Activated T-helper 1 cell treated with anti-CD3 and anti-CD28 coated beads, Interleukin-2, amount 50 U/mL, for 16 hours (primary cell): ENCODE results near the gene SMO.
"Not testable (repeated sequence)": the region's sequence is repeated elsewhere in the genome, so short reads cannot be mapped to it uniquely, and the experiment has no call there.

ENCODE experiments used
- DNase-seq, 2 donors: peaks; one replicate each; pipeline ENCODE4 v3.0.0-alpha.2; 2020; ENCODE audit warnings: low read depth in 1 of 2, low spot score in 1 of 2

Gene SMO

DNA sequence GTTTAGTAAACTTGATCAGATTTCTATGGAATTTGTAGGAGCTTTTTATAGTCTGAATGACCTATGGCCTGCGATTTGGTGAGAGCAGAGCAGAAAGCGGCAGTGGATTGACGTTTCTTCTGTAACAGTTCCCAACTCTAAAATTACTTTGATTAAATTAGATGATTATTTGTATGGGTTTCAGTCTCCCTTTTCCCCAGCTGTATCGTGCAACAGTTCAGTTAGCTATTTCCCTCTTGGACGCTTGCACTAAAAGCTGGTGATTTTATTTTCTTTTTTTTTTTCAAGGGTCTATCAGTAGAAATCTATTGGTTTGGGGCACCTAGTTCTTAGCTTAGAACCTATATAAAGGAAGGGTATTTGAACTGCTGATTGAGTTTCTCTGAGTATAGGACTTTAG is 43.2 kb downstream of the SMO start:
- DNase-seq: no peak

DNA sequence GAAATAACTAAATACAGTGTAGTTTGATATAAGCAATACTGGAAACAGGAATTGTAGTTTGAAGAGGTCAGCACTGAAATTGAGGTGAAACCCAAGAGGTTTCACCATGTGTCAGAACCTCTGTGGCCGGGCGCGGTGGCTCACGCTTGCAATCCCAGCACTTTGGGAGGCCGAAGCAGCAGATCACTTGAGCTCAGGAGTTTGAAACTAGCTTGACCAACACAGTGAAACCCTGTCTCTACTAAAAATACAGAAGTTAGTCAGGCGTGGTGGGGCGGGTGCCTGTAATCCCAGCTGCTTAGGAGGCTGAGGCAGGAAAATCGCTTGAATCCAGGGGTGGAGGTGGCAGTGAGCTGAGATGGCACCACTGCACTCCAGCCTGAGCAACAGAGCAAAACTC is 50.1 kb downstream of the SMO start:
- no peak for DNase-seq

DNA sequence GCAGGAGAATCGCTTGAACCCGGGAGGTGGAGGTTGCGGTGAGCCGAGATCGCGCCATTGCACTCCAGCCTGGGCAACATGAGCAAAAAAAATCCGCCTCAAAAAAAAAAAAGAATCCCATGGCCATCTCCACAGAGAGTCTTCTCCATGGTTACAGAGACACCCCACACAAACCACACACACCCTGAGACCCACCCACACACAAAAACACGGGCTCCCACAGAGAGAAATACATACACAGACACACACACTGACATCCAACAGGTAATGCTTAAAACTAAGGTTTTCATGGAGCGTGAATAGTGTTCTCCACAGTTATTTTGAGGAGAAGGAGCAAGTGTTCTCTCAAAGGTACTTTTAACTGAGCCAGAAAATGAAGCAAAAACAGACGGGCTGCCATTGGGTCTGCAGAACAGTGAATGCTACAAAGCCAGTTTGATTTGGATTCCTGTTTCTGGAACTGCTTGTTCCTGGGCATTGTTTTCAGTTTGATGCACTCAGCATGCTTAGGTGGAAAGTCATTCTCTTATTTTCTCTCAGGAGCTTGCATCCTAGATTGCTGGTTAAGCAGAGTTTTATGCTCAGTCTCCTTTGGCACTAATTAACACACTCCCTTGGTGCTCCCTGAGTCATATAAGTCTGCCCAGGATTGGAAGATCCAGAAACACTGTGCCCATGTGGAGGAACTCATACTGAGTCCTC is 51.8 kb downstream of the SMO start:
- no peak for DNase-seq

GRCh38 chr7:129244220-129244619 is 55.8 kb downstream of the SMO start:
- no peak for DNase-seq

DNA sequence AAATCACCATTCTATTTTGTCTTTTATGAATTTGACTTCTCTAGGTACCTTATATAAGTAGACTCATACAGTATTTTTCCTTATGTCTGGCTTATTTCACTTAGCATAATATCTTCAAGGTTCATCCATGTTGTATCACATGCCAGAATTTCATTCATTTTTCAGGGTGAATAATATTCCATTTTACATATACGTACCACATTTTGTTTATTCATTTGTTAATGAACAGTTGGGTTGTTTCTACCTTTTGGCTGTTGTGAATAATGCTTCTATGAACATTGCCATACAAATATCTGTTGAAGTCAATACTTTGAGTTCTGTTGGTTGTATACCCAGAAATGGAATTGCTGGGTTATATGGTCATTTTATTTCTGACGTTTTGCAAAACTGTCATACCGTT is 57.1 kb downstream of the SMO start:
- DNase-seq: no peak

DNA sequence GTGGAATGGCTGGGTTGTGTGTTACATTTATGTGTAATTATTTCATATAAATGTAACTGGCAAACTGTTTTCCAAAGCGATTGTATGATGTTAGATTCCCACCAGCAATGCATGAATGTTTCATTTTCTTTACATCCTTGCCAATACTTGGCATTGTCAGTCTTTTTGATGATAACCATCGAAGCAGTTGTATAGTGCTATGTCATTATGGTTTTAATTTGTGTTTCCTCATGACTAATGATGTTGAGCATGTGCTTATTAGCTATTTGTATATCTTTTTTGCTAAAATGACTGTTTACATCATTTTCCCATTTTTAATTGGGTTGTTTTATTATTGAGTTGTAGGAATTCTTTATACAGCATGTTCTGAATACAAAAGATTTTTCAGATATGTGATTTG is 58.7 kb downstream of the SMO start:
- no peak for DNase-seq

DNA sequence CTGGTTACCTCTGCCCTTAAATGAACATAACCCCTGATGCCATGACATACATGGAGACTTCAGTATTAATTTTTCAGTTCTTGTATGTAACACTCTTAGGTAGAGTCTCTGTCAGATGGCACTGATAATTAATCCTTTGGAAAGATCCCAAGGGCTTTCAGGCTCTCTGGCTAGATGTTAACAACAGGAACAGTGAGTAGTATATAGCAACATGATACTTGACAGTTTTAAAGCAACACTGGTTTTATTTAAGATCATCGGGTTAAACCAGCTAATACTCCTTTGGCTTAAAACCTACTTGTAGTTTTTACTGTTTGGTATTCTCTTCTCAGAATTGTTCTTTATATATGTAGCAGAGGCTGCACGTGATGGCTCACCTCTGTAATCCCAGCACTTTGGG is 63.7 kb downstream of the SMO start:
- DNase-seq: no peak

GRCh38 chr7:129252603-129253002 is 64.2 kb downstream of the SMO start:
- DNase-seq: not testable (repeated sequence)

GRCh38 chr7:129255800-129256199 is 67.4 kb downstream of the SMO start:
- no peak for DNase-seq

GRCh38 chr7:129256221-129256620 is 67.8 kb downstream of the SMO start:
- no peak for DNase-seq

- no peak for DNase-seq
Measured at GRCh38 chr7:129257168-129257567, 68.7 kb downstream of the SMO start.

DNA sequence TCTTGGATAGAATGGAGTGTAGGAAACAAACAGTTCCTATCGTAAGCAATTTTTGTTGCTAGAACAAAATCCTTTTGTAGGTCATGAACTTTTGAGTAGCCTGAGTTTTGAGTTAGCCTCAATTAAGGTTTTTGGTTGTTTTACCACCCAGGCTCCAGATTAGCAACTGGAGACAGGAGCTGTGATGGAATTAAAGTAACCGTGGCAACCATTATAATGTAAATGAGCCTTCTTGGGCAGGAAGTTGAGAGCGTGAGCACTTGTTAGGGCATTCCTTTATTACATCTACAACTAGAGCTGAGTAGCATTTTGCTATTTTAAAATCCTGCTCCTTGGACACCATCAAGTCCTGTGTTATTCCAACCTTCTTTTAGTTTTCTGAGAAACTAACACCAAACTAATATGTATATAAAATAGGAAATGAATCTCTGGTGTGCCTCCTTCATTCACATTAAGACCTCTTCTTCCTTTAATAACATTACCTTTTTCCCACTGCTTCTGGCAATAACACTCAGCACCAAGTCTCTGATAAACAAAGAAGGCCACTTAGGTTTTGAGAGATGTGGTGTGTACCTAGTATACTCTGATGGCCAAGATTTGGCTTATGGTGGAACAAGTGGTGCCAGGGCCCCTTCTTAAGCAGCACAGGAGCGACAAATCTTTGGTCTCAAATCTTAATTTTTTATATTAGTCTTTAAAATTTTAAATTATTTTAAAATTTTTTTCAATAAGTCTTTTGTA is 70.4 kb downstream of the SMO start:
- no peak for DNase-seq

DNA sequence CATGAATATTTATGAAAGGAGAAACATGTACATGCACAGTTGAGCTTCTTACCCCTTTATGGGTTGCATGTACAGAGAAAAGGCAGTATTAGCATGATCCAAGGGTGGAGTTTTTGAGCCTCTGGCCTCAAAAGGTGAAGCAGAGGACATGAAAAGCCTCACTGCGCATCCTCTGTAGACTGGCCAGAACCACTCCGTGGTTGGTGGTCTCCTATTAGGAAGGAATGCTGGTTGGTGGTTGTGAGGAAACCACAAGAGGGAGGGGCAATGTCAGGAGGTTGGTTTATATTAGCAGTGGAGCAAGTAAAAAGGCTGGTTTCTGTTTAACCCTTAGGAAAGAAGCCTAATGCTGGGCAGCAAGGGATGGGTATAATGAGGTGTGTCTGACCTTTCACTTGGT is 73.9 kb downstream of the SMO start:
- DNase-seq: no peak
